NCI-H345 (cell line): ENCODE results near the gene SGCE.

Source experiments
- DNase-seq: peaks from one replicate; lab custom pipeline; 2025; lab: John Stamatoyannopoulos, UW

Gene SGCE

DNA sequence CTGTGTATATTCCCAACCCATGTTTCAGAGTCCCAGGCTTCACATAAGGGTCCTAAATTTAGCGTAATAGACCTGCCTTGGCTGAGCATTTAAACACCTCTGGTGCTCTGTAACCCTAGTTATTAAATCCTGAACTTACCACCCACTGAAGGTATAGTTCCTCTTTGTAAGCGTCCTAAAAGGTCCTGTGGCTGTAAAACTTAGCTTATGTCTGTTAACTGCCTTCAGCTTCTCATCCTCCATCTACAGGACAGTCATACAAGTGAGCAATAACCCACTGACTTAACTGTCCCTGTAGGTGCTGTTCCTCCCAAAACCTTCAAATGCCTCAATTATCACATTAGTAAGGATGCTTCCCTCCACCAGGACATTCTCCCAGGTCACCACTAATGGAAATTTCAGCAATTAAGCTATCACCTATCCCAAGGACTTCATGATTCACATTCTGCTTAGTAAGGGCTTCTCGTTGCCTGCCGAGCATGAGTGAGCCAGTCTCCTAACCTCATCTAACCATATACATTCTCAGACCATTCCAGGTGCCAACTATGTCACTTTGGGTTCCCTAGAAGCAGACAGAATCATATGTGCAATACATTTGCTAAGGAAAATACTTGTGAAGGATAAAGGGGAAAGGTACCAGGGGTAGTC, 90.6 kb downstream of the SGCE start:
- no peak for DNase-seq

DNA sequence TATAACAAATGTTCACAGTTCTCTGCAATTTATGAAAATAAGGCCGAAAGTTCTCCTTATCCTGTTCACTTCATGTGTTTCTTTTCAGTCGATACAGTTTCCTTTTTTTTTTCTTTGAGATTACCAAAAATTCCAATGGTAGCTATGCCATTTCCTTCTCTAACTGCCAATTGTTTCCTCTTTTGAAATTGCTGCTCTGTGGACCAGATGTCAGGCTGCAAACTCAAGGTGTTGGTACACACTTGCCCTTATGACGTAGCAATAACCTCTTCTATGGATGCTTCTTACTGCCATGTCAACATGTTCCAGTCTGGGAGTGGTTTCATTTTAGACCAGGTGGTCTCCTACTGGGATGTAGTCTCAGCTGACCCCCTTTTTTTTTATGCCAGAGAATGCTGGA, 93.4 kb downstream of the SGCE start:
- no peak for DNase-seq

DNA sequence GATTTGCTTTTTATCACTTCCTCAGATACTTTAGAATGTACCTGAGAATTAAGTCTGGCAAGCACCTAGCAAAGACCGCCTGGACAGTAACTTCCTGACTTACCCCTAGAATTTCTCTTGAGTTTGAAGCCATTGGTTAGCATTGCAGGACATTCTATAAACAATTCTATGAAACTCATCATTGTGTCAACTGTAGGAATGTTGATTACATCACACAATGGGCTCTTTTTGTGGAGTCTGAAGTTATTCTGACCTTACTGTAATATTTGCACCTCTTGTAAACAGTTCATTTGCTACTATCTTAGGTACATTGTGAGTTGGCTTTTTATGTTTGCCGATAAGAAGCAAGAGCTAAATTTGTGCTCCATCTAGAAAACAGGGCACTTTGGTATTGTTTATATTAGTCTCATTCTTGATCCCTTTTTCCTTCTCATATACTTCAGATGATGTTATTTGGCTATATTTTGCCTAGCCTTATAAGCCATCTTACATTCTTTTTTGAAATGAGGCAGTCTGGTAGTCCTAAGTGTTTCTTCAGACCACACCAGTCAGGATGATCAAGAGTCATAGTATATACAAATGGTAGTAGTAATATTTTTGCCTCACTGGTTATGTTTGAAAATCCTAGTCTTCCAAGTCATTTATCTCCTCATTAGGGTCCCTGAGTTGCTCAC, 94.0 kb downstream of the SGCE start:
- no peak for DNase-seq

DNA sequence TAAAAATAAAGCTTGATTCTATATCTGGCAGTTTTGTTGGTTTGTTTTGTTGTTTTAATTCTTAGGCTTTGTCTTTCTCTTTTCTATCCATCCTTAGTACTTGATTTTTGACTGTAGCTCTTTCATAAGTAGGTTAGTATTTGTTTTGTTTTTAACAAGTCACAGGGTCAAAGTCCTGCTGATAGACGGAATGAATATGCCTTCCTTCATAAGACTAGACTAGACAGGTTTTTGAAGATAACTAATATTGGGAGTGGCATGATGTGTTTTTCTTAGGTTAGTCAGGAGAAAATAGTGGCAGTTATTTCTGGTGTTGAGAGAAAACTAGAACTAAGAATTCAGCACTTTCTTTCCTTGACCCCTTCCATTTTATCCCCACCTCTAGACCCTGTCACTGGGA, 96.0 kb downstream of the SGCE start:
- DNase-seq = no peak

DNA sequence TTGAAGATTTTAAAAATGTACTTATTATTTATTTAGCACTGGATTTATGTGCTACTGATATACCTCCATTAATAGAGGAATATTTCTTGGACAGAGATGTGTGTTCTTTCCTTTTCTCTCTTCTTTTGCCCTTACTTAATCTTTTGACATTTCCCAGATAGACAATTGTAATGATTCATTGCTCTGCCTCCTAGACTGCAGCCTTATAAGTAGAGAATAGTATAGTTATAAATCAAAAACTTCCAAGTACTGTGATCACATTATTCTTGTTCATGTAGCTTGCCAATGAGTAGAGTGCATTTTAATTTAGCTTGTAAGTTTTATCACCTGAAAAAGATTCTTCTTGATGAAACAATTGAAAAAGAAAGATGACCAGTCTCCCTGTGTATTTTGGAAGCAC, 98.7 kb downstream of the SGCE start:
- no peak for DNase-seq

DNA sequence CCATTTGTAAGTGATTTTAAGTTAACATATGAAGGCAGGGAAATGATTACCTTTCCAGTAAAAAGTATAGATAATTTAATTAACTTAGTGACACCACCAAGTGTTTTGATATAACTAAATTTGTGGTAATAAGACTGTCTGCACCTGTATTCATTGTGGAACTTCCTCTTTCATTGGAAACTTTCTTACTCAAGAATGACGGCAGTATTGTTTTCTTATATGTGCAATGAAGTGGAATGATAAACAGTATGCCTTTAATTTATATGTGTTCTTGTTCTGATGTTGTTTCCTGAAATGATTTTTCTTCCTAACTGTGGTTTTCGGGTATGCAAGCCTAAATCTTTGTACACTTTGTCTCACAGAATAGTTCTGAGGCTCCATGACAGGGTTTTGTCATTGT, 99.9 kb downstream of the SGCE start:
- DNase-seq = no peak

DNA sequence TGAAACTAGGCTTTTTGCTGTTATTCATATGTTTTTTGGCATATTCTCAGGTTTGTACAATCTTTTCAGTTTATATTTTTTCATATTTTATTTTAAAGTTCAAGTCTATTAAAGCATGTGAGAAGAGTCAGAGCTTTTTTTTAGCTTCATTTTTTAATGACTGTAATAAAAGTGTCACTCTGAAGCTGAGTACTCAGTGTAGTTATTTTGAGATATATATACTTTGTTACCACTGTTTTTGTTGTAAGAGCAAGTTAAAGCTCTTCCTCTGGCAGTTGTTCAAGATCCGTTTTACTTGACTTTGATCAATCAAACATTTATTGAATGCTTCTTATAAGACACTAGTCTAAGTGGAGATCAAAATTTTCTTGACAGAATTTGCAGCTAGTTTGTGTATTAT, 108.8 kb downstream of the SGCE start:
- no peak for DNase-seq

DNA sequence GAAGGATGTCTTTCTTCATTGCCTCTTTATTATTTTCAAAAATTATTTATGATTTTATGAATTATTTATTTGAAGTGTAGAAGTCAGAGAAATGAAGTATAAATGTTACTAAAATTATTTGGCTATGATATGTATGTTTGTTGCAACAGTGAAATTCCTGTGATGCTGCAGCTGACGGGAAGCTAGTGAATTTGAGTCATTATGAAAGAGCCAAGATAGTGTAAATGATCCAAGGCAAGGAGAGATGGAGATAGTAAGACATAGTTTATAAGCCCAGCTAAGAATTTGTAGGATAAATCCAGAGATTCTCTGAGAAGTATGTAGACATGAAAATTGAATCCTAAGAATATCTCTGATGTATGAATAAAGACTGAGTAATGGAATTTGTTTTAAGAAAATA, 115.5 kb downstream of the SGCE start:
- DNase-seq = no peak
